Activated T-cell treated with anti-CD3 and anti-CD28 coated beads, Interleukin-2, amount 50 U/mL, for 4 hours (primary cell): Measurements from ENCODE around the gene GALNT15. TPM values are rescaled to one million over a fixed set of nuclear protein-coding genes. Genes with fewer than 3 reads are reported as not detected.

Experiments
- ATAC-seq, 2 donors: fragments of 200-7000 bp; cut with Tn5 transposase; one replicate each; pipeline ENCODE4 v1.10.0; 2021
- DNase-seq: peaks from one replicate; pipeline ENCODE4 v3.0.0-alpha.2; 2020
- H3K27me3 Mint-ChIP-seq: one replicate; pipeline ENCODE4 v1.8.0; 2021; ENCODE audit warnings: low read depth, mixed read lengths
- H3K36me3 Mint-ChIP-seq: one replicate; pipeline ENCODE4 v1.8.0; 2022; ENCODE audit warnings: mixed read lengths; ENCODE audit not compliant: insufficient read depth
- H3K4me1 Mint-ChIP-seq: one replicate; pipeline ENCODE4 v1.8.0; 2021; ENCODE audit warnings: low read depth, mixed read lengths
- H3K4me3 Mint-ChIP-seq: one replicate; pipeline ENCODE4 v1.8.0; 2021; ENCODE audit warnings: mild to moderate bottlenecking, moderate library complexity, mixed read lengths
- H3K9me3 Mint-ChIP-seq: one replicate; pipeline ENCODE4 v1.8.0; 2021; ENCODE audit warnings: mixed read lengths
- total RNA-seq, 3 donors: library from RNA; stranded (reverse); gene quantifications; one replicate each; pipeline ENCODE4 v1.2.1, GENCODE V29; 2021

GALNT15 gene, protein sequence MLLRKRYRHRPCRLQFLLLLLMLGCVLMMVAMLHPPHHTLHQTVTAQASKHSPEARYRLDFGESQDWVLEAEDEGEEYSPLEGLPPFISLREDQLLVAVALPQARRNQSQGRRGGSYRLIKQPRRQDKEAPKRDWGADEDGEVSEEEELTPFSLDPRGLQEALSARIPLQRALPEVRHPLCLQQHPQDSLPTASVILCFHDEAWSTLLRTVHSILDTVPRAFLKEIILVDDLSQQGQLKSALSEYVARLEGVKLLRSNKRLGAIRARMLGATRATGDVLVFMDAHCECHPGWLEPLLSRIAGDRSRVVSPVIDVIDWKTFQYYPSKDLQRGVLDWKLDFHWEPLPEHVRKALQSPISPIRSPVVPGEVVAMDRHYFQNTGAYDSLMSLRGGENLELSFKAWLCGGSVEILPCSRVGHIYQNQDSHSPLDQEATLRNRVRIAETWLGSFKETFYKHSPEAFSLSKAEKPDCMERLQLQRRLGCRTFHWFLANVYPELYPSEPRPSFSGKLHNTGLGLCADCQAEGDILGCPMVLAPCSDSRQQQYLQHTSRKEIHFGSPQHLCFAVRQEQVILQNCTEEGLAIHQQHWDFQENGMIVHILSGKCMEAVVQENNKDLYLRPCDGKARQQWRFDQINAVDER
- total RNA-seq: not detected

DNA sequence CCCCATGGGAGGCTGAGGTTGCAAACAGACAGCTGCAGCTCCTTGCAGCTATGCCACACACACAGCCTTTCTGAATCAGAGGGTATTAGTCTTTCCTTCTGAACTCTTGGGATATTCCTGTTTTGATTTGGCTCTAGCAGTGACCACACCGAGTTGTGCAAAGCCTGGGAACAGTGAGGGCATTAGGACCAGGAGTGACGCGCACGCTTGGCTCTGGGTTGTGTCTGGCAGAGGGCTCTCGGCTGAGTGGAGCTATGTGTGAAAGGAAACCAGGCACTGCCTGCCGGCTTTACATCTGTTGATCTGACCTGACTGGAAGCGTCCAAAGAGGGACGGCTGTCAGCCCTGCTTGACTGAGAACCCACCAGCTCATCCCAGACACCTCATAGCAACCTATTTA is at the start of gene GALNT15:
Gene GALNT15 (plus strand): TSS at position 292 of the 400 bp plus-strand sequence. CDS start 472 bp downstream, outside the sequence.
- ATAC-seq: no peak

DNA sequence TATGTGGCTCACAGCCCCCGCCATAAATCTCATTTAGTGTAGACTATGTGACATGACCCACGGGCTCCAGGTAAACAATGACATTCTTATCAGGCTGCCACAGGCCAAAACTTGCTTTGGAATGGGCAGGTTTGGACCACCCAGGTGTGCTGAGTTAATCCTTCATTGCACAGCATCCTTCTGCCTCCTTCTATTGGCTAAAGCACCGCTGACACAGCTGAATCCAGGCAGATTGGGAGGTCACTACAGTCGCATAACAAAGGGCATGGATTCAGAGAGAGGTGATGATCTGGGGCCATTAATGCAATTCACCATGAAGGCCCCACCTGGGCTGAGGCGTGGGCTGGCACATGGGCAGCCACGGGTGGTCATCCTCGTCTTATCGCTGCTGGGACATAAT is 47.8 kb upstream of the GALNT15 start:
- Mint-ChIP-seq H3K9me3 (no peaks in the 10 kb centered on the region), H3K4me1 (no peaks in the 10 kb centered on the region), H3K27me3 (peaks cover 3% of the 10 kb centered on the region), H3K36me3 (no peaks in the 10 kb centered on the region), H3K4me3 (no peak overlapping the region)
- DNase-seq: no peak
- no peak for ATAC-seq

More for the DNA sequence above, at the start of gene GALNT15:
- Mint-ChIP-seq H3K36me3 (peaks cover 2% of the 10 kb centered on the region), H3K4me1 (peaks cover 6% of the 10 kb centered on the region), H3K9me3 (peaks cover 4% of the 10 kb centered on the region), H3K4me3 (no peak within 1 kb of the TSS), H3K27me3 (peaks cover 21% of the 10 kb centered on the region)
- no peak for DNase-seq

DNA sequence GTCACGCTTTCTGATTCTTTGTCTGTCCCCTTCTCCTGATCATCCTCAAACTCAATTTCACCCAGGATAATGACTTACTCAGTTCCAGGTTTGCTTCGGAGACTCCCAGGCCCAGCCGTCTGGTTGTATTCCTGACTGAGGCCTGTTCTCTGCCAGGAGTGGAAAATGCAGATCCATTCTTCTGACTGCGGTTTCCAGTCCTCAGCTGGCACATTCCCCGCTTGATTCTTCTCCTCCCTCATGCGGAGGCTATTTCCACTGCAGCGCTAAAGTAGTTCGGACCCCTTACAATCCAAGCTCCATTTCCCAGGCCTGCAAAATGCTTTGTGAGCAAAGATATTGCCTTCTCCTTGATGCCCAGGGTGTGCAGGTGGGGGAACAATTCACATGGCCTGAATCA is 47.2 kb upstream of the GALNT15 start:
- Mint-ChIP-seq H3K9me3 (no peaks in the 10 kb centered on the region), H3K36me3 (no peaks in the 10 kb centered on the region), H3K4me3 (no peak overlapping the region), H3K27me3 (peaks cover 4% of the 10 kb centered on the region), H3K4me1 (no peaks in the 10 kb centered on the region)
- no peak for ATAC-seq
- no peak for DNase-seq

DNA sequence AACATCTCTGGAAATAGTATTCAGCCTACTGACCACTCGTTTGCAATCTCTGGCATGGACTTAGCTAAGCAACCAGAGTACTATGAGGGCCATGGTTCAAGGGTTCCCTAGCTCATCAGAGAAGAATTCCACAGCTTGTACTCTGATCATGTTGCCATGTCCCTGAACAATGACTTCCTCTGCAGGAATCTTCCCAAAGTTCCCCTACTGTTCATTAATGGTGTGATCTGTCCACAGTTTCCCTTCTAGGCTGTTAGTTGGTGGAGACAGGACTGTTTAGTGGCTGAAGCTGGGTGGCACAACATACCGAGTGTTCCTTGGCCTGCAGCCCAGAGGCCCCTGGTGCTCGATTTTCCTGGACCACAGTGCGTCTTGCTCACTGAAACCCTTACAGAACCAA is 44.4 kb upstream of the GALNT15 start:
- DNase-seq: no peak

DNA sequence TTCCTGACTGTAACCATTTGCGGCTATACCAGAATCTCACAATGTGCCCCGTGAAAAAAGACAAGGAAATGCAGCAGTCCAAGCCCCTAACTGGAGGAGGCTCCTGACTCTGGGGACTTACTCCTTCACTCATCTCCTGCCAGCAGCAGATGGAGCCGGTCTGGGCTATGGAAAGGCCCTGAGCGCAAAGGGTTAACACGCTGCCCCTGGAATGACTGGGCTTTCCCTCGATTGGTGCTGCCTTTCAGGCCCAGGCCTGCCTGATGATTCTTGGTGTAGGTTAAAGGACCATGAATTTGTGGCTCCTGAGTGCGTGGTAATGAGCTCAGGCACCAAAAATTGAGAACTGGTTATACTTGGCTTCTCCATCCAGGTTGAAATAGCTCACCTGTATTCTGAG is 42.3 kb upstream of the GALNT15 start:
- Mint-ChIP-seq H3K4me1 (no peaks in the 10 kb centered on the region), H3K4me3 (no peak overlapping the region), H3K9me3 (peaks cover 4% of the 10 kb centered on the region), H3K27me3 (peaks cover 9% of the 10 kb centered on the region), H3K36me3 (no peaks in the 10 kb centered on the region)
- ATAC-seq (no peak), DNase-seq (no peak)

More for the DNA sequence above, 44.4 kb upstream of the GALNT15 start:
- no peaks in the 10 kb centered on the region for H3K9me3 Mint-ChIP-seq
- H3K27me3 Mint-ChIP-seq: peaks cover 9% of the 10 kb centered on the region
- H3K4me1 Mint-ChIP-seq: no peaks in the 10 kb centered on the region
- H3K36me3 Mint-ChIP-seq: no peaks in the 10 kb centered on the region
- H3K4me3 Mint-ChIP-seq: no peak overlapping the region
- no peak for ATAC-seq

DNA sequence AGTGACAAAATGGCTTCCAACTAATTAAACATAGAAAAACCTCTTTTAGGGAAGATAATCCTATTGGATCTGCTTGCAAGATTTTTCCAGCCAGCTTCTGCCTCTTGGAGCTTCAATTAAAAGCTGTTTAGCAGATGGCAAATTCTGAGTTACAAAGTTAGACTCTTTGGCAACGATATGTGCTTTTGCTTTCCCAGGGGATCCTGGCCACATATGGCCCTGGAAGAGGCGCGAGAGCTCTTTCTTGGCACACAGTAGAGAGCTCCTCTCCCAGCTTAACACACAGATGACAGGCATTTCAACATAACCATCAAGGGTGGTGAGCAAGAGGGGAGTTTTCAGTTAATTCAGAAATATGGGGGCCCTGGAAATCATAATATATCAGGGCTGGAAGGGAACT is 41.6 kb upstream of the GALNT15 start:
- ATAC-seq (no peak), DNase-seq (no peak)
- peaks cover 9% of the 10 kb centered on the region for H3K27me3 Mint-ChIP-seq
- H3K9me3 Mint-ChIP-seq: peaks cover 6% of the 10 kb centered on the region
- H3K4me3 Mint-ChIP-seq: no peak overlapping the region
- H3K4me1 Mint-ChIP-seq: no peaks in the 10 kb centered on the region
- H3K36me3 Mint-ChIP-seq: no peaks in the 10 kb centered on the region

DNA sequence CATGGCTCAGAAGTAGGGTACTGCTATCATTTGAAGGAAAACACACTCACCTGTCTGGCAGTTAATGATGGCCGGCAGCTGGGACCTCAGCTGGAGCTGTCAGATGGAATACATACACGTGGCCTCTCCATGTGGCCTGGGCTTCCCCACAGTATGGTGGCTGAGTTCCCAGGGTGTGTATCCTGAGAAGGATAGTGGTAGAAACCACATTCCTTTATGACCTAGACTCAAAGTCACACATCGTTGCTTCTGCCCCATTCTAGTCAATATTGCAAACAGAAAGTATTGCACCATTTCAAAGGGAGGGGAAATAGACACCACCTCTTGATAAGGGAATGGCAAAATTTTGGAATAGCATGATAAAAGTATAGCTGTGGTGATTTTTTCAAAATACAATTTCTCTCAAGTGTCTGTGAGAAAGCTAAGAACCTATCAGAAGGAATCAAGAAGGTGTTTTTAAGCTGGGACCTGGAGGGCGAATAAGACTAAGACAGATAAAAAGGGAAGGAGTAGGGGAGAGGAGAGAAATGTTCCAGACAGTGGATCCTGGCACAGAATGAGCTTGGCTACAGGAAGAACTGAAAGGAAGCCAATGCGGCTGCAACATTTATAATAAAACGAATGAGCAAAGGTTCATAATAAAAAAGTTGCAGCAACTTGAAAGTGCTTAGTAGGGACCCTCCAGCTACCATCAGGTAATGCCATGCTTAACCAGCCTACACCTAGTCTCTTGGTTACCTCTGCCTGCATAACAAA is 40.1 kb upstream of the GALNT15 start:
- no peaks in the 10 kb centered on the region for H3K4me1 Mint-ChIP-seq
- peaks cover 6% of the 10 kb centered on the region for H3K9me3 Mint-ChIP-seq
- no peak overlapping the region for H3K4me3 Mint-ChIP-seq
- ATAC-seq: no peak
- no peaks in the 10 kb centered on the region for H3K36me3 Mint-ChIP-seq
- no peak for DNase-seq
- H3K27me3 Mint-ChIP-seq: peaks cover 10% of the 10 kb centered on the region

DNA sequence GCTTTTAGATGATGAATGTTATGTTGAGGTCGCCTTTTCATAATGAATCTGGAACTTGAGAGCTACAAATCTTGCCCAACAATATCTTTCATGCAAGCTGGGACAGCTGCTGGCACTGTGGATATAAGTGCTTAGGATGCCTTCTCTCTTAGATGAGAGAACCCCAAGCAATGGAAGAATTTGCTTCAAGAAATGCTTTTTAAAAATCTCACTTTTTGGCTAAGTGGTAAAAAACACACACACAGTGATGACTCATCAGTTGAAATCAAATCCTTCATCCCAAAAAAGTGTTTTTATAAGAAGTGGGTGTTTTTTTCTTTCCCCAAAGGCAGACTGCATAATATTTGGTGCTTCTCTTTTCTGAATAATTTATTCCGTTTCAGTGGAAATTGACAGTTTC is 38.4 kb upstream of the GALNT15 start:
- Mint-ChIP-seq H3K27me3 (peaks cover 10% of the 10 kb centered on the region), H3K9me3 (peaks cover 6% of the 10 kb centered on the region), H3K4me1 (no peaks in the 10 kb centered on the region), H3K36me3 (no peaks in the 10 kb centered on the region), H3K4me3 (no peak overlapping the region)
- ATAC-seq (no peak), DNase-seq (no peak)

DNA sequence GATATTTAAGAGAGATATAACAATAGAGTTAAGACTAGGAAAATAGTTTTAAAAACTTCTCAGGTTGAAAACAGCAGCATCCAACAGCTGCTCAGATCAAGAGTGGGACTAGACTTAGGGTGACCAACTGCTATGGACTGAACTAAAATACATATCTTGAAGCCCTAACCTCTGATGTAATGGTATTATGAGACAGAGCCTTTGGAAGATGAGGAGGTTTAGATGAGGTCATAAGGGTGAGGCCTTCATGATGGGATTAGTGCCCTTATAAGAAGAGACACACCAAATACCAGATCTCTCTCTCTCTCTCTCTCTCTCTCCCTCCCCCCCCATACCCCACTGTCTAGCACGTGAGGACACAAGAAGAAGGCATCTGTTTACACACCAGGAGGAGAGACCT is 37.4 kb upstream of the GALNT15 start:
- Mint-ChIP-seq H3K4me1 (no peaks in the 10 kb centered on the region), H3K27me3 (peaks cover 8% of the 10 kb centered on the region), H3K36me3 (no peaks in the 10 kb centered on the region), H3K4me3 (no peak overlapping the region), H3K9me3 (peaks cover 6% of the 10 kb centered on the region)
- DNase-seq (no peak), ATAC-seq (no peak)

DNA sequence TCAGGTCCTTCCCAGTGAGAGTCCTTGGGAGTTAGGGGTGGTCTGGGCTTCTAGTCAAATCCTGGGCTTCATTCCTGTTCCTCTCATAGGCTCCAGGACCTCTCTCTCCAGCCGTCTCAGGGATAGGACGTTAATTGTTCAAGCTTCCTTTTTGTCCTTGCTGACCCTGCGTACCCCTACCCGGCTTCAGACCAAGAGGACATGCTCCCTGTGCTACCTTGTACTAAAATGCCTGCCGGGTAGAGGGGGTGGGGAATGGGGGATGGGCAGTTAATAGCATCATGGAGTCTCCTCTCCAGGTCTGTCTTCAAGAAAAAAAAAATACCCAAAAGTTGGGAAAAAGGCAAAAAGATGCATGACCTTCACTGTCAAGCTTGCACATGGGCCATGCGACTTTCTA is 36.5 kb upstream of the GALNT15 start:
- no peak overlapping the region for H3K4me3 Mint-ChIP-seq
- no peaks in the 10 kb centered on the region for H3K4me1 Mint-ChIP-seq
- peaks cover 6% of the 10 kb centered on the region for H3K9me3 Mint-ChIP-seq
- no peaks in the 10 kb centered on the region for H3K36me3 Mint-ChIP-seq
- H3K27me3 Mint-ChIP-seq: peaks cover 4% of the 10 kb centered on the region
- no peak for DNase-seq
- no peak for ATAC-seq

DNA sequence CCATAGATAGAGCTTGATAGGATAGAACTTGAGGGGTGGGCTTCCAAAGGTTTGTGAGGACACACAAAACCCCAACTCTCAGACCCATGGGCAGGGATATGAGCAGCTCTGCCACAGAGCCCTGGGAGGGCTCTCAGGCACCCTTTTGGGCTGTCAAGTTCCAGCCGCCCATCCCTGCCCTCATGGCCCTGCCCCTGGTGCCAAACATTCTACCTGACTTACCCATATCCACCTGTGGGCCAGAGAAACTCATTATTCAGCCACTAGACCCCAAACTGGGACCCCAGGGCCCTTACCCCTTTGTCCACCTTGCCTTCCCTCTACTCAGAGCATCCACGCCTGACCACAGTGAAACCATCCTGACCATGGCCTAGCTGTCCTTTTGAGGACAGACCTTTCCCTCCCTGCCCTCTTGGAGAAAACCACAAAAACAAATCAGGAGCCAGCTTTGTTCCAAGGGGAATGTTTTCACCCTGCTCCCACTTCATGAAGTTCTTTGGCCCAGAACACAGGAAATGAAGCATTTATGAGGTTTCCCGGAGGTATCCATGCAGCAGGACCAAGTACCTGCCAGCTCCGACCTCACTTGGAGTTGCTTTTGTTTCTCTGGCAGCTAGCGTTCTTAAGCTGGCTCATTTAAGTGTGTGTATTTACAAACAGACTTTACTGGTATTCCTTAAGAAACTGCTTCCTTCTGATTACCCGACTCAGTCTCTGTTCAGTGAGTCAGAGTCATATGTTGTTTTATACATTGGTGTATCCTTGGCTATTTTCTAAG is 34.2 kb upstream of the GALNT15 start:
- DNase-seq: no peak
- Mint-ChIP-seq H3K27me3 (peaks cover 5% of the 10 kb centered on the region), H3K4me3 (no peak overlapping the region), H3K36me3 (no peaks in the 10 kb centered on the region), H3K9me3 (peaks cover 15% of the 10 kb centered on the region), H3K4me1 (no peaks in the 10 kb centered on the region)
- no peak for ATAC-seq

DNA sequence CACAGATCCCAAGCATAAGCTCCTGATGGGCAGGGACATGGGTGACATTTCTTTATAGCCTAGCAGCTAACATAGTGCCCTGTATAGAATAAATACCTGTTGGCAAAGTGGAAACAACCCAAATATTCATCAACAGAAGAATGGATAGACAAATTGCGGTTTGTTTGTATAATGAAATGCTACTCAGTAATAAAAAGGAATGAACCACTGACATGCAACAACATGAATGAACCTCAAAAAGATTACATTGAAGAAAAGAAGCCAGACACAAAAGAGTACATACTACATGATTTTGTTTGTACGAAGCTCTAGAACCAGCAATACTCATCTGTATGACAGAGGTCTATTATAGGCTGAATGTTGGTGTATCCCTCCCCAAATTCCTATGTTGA is 33.6 kb upstream of the GALNT15 start:
- no peak for ATAC-seq
- no peak for DNase-seq
- Mint-ChIP-seq H3K4me1 (no peaks in the 10 kb centered on the region), H3K4me3 (no peak overlapping the region), H3K27me3 (peaks cover 5% of the 10 kb centered on the region), H3K9me3 (peaks cover 15% of the 10 kb centered on the region), H3K36me3 (no peaks in the 10 kb centered on the region)

DNA sequence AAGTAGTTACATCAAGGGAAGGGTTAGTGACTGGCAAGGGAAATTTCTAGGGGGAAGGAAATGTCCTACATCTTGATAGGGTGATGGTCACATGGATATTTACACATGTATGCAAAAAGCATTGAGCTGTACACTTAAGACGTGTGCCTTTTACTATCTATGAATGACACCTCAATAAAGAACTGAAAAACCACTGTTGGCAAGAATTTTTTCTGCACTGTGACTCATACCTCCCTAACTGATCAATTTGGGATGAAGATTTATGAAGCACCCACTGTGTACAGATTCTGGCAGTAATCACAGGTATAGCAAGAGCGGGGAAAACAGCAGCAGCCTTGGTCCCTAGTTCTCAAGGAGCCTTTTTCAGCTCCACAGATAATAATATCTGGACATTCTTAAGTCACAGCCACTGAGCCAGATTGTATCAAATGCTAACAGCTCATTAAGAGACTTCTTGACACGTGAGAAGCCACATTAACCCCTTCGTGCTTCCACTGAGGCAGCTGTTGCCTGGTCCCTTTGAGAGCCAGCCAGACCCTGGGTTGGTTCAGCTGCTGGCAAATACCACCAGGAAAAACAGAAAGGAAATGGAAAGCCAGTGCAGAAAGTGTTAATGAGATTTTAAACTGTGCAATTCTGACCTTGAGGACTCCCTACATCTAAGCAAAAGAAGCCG is 32.0 kb upstream of the GALNT15 start:
- Mint-ChIP-seq H3K9me3 (peaks cover 9% of the 10 kb centered on the region), H3K36me3 (no peaks in the 10 kb centered on the region), H3K4me1 (no peaks in the 10 kb centered on the region), H3K4me3 (no peak overlapping the region), H3K27me3 (peaks cover 5% of the 10 kb centered on the region)
- DNase-seq (no peak), ATAC-seq (no peak)
